T follicular helper cell (primary cell): ENCODE data around the gene CYYR1.

Experiments
- DNase-seq: peaks from one replicate; pipeline ENCODE4 v3.0.0-alpha.2; 2020; ENCODE audit warnings: low read depth

The CYYR1 gene

DNA sequence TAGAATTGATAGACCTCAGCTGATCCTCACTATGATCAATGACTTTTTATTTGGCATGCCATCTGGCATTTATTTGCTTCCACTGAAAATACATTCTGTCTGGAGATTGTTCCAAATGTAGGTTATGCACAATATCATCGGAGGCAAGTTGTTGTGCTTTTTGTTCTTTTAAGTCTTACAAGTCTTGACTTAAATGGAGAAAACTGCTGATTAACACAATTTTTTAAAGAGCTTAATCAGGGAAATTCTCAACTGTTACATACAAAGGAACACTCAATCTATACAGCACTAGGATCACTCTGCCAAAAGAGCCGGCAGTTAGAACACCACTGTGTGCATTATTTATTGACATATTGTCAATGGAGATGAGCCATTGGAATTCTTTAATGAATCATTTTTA, 19.2 kb downstream of the CYYR1 start:
- no peak for DNase-seq

DNA sequence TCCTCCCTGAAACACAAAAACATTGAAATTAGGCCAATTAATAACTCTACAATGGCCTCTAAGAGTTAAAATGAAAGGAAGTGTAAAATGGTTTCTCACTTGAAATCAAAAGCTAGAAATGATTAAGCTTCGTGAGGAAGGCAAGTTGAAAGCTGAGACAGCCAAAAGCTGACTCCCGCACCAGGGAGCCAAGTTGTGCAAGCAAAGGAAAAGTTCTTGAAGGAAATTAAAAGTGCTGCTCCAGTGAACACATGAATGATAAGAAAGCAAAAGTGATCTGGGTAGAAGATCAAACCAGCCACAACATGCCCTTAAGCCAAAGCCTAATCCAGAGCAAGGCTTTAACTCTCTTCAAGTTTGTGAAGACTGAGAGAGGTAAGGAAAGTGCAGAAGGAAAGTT, 22.8 kb downstream of the CYYR1 start:
- DNase-seq = no peak

DNA sequence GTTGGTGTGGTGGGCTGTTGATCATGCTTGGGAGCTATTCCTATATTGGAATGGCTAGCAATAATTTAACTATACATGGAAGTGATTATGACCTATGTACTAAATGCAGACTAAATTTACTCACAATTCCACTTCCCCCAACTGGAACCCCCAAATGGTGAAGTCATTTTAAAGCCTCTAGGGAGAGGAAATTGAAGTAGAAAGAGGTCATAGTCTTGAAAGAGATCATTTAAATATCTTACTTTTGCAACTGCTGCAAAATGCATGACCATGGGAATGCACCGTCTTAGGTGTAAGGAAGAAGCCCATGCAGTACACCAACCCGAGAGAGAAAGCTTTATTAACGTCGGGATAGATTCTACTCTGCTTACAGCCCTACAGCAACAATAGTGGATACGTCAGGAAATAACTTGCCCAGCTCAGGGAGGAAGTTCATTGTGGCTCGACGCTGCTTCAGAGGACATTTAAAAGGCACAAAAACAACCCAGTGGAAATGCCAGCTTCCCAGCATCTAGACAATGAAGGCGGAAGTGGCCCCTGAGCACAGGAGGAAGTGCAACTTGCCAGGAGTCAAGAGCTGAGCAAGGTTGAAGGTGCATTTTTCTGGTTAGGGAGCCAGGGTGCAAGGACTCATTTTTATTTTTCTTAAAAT, 26.5 kb downstream of the CYYR1 start:
- no peak for DNase-seq

DNA sequence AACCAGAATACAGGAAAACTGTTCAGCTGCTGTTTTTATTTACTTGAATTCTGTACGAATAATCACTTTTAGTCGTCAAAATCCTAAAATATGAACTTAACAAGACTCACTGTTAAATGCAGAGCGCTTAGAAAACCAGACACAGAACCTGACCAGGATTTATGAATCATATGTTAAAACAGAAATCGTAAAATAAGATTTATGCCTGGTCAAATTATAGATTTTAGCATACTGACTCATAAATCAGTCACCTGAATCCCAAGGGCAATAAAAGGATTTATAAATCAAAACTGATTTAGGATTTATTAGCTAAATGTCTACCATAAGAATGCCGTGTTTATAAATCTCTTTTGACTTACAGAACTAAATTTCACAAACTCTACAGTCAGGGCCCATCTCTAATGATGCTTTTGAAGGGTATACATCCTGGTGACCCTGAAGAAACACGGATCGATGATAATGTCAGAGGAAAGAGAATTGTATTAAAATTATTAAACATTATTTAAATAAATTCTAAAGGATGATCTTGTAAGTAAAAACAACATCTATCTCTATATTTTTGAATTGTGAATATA, 28.8 kb downstream of the CYYR1 start:
- no peak for DNase-seq

DNA sequence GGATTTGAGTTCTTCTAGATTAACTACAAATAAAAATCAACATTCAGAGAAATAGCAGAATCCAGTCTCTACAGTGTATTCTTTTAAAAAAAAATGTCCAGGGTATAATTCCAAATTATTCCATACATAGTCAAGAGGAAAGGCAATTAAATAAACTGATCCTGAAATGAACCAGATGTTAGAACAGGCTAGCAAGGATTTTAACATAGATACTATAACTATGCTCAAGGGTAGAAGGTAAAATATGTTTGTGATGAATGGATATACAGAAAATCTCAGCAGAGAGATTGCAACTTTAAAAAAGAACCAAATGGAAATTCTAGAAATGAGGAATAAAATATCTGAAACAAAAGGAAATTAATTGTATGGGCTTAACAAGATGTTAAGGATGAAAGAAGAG, 32.4 kb downstream of the CYYR1 start:
- no peak for DNase-seq

DNA sequence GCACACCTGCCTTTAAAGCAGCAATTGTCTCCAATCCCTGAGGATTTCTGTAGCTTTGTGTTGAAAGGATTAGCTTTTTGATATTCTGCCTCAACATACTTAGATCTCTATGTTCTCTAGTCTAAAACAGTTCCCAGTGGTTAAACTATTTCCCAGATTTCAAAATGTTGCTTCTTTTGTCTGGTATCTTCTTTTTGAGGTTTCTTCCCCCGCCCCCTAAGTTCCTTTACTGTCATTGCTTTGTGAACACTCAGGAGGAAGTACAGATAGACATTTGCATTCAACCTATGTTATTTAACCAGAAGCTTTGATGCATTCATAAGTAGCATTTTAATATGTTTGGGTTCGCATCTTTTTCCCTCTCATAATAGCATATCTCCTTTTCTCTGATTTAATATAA, 33.5 kb downstream of the CYYR1 start:
- DNase-seq = no peak

DNA sequence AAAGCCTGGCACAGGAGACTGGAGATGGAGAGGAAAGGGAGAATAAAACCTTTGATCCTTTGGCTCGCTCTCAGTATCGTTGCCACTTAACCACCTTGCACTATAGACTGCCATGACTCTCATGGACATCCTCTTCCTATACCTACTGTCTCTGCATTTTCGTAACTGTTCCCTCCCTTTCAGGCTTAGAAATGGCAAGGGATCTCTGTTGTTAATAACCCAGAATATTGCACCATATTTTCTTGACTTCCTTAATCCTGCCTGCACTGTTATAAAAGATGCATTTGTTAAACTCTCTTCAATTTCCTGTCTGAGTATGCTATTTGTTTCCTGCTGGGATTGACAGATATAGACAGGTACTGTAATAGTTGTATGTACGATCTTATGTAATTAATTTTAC, 38.6 kb downstream of the CYYR1 start:
- DNase-seq = no peak

DNA sequence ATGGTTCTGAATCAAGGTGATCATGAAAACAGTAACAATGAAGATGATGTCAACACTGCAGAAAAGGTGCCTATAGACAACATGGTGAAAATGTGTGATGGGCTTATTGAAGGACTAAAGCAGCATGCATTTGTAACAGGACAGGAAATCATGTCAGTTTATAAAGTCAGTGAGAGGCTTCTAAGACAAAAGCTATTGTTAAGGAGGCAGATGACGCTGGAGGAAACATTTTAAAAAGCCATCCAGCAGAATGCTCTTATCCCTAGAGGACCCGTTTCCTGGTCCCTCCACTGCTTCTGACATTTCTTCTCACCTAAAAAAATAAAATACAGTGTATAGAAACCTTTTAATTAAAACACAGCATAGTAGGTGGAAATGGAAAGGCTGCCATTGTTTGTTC, 40.9 kb downstream of the CYYR1 start:
- no peak for DNase-seq

DNA sequence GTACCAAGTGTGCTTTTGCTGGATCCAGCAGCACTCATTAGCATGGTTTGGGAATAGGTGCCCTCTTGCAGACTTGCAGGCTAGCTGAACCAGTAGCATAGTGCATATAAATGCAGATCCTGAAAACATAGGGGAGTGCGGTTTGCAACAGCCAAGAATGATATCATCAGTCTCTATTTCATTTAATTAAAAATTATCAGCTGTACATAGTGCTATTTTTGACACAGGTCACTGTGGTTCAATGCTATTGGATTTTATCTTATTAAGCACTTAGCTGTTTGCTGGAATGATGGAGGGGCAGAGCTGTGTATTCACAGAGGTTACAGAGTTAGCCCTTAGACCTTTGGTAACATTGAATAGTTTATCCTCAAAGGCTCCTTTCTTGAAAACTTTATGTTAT, 43.6 kb downstream of the CYYR1 start:
- no peak for DNase-seq

DNA sequence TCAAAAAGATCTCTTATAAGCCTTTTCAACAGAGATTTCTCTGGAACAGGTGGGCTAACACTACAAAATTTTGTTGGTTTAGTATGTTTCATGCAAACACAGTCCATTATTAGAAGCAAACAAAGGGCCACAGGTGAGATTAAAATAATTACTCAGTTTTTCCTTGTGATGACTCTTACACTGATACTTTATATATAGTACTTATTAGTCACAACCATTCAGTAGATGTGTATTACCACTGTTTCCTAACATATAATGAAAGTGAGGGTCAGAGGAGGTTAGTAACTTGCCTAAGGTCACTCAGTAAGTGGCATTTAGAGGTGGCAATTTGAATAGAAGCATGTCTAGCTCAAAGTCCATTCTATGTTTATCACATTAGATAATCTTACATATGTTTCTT, 44.2 kb downstream of the CYYR1 start:
- no peak for DNase-seq

DNA sequence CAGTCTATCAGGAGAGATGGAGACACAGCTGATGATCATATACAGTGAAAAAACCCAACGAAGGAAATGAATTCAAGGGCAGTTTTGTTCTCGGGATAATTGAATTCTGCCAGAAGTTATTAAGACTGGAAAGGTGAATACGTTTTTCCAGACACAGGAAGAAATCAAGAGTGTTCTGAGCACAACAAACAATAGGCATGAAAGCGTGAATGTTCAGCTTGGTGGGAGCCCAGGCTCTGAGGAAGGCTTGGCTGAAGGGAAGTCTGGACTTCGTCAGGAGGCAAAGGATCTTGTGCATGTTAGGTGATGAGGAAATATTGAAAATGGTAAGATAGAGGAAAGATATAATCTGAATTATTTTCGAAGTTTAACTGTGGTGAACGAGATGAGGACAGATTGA, 50.4 kb downstream of the CYYR1 start:
- DNase-seq = no peak

DNA sequence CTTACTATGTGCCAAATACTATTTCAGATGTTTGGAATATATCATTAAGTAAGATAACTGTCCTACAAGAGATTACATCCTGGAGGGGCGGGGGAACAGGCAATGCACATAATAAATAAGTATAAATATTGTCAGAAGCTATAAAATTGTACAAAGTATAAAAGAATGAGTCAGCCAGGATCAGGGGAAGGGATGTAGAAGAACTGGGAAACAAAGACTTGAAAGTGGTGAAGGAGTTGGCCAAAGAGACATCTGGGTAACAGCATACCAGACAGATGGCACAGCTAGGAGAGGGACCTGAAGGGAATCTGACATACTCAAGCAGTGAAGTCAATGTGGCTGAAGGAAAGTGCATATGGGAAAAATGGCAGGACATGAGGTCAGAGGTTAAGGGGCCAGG, 53.9 kb downstream of the CYYR1 start:
- no peak for DNase-seq

DNA sequence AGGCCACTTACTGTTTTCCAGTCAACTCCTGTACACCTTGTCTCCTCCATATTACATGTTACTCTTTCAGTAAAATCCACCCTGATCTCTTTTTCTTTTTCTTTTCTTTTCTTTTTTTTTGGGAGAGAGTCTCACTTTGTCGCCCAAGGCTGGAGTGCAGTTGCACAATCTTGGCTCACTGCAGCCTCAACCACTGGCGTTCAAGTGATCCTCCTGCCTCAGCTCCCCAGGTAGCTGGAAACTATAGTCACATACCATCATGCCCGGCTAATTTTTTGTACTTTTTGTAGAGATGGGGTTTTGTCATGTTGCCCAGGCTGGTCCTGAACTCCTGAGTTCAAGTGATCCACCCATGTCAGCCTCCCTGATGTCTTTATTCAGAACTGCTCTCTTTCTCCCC, 57.8 kb downstream of the CYYR1 start:
- DNase-seq = no peak

DNA sequence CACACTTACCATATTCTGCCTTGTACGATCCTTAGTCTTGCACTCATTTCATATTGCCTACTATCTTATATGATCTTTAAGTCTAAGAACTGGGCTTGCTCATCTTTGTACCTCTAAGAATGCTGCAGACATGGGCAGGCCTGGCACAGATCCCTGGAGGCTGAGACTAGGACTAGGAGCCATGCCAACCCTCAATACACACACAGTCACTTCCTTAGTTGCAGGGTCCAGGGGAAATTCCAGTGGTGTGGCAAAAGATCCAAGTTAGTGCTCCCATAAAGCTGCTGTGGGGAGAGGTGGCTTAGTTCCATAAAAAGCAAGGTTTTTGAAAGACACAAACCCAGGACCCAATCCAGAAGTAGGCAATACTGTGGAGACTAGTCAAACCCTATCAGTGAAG, 59.9 kb downstream of the CYYR1 start:
- no peak for DNase-seq

DNA sequence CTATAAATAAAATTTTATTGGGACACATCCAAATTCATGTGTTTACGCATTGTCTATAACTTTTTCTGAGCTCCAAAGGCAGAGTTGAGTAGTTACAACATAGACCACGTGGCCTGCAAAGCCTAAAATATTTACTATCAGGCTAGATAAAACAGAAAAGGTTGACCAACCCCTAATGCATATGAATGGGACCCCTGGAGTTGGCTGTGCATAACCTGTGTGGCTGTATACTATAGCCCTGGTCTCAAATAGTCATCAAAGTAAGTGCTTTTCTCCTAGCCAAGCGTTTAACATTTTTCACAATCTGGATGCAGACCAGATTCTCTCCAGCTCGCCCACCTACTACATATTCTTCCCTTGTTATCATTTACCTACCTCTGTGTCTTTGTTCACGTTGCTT, 60.4 kb downstream of the CYYR1 start:
- no peak for DNase-seq

DNA sequence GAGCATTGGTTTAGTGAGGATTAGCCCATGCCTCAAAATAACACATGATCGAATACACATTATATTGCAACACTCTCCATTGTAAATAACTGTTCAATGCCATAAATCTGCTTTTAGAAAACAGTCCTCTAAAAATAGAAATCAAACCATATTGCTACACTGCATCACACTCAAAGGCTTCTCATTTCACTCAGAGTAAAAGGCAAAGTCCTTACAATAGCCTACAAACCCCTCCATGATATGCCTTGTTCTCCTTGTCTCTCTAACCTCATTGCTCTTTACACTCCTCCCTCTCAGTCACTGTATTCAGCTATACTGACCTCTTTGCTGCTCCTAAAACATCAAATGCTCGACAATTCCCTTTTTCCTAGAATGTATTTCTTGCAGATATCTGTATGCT, 64.2 kb downstream of the CYYR1 start:
- no peak for DNase-seq

DNA sequence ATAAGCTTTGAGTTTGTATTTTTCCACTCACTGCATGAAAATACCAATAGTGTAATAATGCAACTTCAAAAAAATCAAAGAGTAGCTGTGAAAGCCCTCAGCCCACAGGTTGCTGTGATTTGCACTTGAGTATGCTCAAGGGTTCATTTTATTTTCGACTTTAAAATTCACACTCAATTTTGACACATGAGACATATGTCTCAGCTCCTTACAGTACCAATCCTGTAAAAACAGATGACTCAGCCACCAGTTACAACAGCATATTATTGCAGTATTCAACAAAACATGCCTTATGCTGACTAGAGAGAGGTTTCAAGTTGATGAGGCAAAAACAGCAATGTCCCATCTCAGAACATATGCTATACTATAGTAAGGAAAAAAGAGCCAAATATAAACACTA, 66.1 kb downstream of the CYYR1 start:
- DNase-seq = no peak

DNA sequence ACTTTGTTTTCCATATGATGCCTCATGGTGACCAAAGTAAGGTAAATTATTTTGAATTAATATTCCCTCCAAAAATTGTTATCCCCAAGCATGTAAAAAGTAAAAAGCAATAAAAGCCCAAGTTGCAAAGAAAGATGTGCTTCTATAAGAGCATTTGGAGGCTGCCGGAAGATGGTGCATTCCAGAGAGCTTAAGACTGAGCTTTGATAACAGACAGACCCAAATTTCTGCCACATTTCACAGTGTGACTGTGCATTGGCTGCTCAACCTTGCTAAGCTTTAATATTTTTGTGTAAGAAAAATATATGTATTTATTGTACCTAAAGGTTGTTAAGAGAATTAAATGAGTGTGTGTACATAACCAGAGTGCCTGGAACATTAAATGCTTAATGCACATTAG, 67.9 kb downstream of the CYYR1 start:
- no peak for DNase-seq

DNA sequence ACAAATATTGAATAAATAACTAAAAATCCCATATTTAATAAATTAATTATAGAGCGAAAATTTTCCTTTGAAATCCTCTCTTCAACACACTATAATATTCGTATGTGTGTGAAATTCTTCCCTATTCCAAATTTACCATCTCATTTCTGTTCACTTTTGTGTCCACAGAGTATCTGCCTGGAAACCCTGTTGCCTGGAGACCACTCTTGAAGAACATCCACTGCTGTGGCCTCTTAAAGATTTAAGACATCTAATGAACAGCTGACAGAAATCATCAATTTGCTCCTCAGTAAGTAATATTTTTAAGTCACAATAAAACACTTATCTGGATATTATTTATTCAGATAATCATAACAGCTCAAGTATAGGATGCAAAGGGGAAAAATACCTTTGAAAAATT, 69.7 kb downstream of the CYYR1 start:
- no peak for DNase-seq

DNA sequence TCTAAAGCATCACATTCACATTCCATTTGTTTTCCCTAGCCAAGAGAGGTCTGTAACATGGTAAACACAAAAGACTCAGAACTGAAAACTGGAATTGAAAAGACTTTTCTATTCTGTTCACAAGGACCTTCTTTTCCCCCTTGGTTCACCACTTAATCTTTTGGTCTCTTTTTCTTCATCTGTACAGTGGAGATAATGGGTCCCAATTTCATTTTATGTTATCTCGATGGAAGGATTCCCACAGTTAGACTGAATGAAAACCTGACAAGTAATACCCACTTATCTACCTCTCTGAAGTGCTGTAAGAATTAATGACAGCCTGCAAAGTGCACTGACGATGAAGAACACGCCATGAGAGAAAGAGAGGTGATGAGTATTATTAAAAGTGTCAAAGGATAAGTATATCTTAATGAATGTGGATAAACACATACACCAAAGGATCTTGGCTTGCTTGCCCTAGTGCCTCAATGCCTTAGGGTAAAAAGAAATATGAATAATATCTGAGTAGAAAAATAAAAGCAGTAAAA, 71.5 kb downstream of the CYYR1 start:
- DNase-seq = no peak

DNA sequence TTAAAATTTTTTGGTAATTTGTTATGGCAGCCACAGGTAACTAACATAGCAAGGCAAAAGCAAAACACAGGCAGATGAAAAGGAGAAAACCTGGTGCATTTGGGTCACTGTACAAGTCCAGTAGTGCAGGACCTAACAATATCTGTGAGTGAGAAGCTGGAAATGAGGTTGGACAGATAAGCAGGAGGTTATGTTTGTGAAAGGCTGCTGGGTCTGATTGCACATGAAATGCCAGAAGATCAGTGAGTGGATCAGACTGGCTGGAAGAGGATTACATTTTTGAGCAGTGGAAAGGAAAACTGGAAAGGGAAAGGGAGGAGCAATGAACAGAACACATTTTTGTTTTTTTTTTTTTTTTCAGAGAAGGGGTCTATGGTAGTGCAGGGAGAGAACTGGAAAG, 73.6 kb downstream of the CYYR1 start:
- DNase-seq = no peak

DNA sequence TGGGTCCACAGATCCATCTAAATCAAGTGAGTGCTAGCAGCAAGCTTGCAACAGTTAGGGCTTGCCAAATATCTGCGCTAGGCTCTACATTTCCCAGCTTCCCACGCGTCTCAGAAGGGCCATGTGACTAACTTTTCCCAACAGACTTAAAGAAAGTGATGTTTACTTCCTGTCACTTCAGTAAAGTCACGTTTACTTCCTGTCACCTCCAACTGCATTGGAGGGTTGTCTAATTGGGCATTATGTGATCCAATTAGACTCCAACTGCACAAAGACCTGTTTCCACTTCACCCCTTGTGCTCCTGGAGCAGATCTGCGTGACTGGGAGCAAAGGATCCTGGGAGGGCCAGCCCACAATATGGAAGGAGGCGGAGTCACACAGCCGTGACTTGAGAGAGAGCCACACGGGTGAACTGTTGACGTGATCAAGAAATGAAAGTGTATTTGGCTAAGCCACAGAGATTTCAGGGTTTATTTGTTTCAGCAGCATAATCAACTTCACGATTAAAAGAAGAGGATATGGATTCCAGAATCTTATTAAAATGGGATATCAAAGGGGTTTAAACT, 77.7 kb downstream of the CYYR1 start:
- DNase-seq = no peak

DNA sequence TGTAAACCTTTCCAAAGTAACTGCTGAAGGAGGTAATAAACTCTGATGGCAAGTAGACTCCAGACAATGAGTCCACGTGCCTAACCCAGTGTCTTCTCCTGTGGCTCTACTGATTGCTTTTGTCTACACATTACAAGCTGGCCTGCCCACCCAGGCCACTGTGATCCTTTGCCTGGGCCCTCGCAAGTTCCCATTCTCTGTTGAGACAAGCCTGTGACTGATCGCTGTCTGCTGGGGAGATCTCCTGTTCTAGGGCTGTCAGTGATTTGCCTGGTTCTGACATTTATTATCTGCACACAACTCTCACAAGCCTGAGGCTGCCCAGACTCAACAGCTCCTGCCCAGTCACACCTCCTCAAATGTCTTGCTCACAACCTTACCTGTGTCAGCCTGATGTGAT, 81.4 kb downstream of the CYYR1 start:
- DNase-seq = no peak

DNA sequence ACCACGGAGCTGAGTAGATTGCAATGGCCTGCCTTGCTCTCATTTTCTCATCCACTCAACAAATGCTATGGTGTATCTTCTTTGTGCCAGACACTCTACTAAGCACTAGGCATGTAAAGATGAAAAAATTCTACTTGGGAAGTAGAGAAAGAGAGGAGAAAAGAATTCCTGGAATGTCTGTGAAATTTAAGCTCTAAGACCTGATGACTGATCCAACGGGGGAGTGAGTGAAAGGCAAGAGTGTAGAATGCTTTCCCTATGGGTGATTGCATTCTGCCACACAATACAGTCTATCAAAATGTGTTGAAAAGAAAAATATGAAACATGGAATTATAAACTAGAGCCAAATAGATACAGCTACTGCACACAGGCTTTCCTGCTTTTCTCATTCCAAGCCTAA, 82.3 kb downstream of the CYYR1 start:
- no peak for DNase-seq
